NCI-H2107 treated with DMSO at 0.1 percent for 48 hours (cell line): ENCODE measurements around the gene RPS4Y1.

Source experiments
- DNase-seq: peaks from one replicate; lab custom pipeline; 2025; ENCODE audit not compliant: unreplicated experiment; lab: John Stamatoyannopoulos, UW

RPS4Y1 gene

DNA sequence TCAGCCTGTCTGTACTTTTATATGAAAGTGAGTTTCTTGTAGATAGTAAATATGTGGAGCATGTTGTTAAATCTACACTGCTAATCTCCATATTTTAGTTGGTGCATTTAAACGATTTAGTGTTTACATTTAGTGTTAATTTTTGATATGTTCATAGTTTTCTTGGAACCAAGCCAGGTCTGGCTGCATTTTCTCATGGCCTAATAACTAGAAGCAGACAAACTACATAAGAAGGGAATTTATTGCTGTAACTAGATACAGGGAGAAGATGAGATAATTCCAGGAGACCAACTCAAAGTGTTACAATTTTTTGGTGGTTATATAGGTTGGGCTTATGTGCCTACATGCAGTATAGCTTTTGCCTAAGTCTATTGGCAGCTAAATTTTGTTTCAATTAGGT lies 32.8 kb downstream of the RPS4Y1 start:
- DNase-seq = no peak

DNA sequence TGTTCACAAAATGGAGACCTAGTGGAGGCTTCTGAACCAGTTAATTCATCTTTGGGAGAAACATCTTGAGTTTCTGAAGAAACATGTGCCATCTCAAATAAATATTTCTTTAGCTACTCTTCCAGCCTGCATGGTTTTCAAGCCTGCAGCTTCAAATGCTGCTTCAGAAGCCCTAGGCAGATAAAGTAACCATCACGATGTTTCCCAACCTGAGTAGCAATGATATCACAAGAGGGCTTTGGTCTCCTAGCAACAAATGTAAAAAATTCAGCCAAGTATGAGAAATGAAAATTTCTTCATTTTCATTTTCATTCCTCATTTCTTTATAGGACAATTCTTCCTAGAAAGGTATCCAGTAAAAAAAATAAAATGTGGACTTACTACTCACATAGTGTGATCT lies 42.2 kb downstream of the RPS4Y1 start:
- no peak for DNase-seq

DNA sequence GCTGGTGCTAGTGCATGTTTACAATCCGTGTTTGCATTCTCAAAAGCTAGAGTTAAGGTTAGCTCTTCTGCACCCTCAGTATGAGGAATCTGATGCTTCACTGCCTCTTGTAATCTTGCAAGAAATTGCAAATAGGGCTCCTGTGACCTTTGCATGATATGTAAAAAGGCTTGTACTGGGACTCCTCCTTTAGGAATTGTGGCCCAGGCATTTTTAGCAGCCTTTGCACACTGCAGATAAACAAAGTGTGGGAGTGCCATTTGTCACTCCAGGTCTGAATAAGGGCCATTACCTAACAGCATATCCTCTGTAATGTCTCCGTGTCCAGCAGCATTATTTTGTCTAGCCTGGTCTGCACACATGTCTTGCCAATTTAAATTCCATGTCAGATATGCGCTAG lies 44.5 kb downstream of the RPS4Y1 start:
- DNase-seq = no peak

DNA sequence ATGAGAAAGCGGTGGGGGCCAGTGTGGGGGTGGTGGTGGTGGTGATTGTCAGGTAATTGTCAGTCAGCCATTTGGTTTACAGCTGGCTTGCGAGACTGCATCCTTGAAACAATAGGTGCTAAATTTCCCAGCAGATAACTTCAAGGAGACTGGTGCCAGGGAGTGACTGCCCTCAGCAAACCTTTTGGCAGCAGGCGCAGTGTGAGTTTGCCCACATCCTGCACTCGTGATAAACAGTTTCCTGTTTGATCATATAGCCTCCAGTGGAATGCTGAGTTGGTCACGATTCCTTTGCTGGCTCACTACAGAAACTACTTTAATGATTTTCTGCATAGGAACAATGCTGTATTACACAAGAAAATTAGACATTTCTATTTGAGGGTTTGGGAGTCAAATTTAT lies 46.0 kb downstream of the RPS4Y1 start:
- no peak for DNase-seq

DNA sequence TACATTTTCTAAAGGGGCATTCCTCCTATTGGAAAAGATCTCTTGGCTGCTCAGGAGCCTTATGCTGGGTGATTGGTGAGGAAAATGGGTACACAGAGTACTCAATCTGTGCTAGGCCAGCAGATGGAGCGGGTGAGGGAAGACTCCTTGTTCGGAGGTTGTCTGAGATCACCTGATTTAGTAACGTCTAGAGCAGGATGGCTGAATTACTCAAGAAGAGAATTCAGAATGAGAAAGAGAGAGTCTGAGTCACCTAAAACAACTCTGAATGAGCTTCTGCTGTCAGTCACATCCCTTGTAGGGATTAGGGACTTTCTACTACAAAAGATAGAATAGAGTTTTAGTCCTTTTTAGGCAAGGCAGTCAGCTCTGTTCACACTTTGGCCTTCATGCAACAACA lies 46.6 kb downstream of the RPS4Y1 start:
- DNase-seq = no peak

DNA sequence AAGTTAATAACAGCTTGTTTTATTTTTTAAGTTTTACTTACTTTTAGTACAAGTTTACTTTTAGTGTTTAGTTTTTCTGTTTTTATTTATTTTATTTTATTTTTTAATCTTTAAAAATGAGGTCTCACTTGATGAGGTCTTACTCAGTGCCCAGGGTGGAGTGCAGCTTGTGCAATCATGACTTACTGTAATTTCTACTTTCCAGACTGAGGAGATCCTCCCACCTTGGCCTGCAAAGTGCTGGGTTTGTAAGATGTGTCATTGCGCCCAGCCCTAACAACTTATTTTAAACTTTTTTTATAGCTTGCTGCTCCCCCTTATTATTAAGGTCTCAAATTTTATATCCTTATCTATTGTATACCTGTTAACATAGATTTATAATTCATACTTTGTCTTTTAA lies 52.1 kb downstream of the RPS4Y1 start:
- no peak for DNase-seq

DNA sequence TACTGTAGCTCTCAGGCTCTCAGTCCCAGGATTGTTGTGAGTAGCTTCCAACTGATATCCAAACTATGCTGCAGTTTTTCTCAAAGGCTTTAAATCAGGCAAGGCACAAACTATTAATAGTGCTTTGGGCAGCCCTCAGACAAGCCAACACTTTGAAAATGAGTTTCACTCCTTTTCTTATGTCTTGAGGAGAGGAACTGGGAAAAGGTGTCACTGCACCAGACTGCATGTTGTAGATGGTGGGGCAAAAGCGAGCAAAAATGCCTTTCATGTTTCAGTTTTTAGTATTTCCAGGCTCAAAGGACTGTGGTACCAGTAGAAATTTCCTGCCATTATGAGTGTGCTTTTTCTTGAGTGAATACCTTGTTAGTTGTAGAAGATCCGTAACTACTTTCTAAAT lies 54.6 kb downstream of the RPS4Y1 start:
- DNase-seq = no peak

DNA sequence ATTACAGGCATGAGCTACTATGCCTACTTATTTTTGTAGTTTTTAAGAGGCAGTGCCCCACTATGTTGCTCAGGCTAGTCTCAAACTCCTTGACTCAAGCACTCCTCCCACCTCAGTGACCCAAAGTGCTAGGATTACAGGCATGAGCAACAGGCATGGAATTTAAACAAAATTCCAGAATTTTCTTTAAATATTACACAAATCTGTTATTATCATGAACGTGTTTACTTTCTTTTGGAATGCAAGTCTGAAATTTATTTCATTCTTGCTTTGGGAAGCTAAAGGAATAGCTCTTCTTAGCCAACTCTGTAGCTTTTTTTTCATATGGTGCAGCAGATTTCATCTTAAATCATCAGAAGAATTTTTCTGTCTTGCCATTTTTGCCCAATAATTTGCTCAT lies 66.0 kb downstream of the RPS4Y1 start:
- no peak for DNase-seq

DNA sequence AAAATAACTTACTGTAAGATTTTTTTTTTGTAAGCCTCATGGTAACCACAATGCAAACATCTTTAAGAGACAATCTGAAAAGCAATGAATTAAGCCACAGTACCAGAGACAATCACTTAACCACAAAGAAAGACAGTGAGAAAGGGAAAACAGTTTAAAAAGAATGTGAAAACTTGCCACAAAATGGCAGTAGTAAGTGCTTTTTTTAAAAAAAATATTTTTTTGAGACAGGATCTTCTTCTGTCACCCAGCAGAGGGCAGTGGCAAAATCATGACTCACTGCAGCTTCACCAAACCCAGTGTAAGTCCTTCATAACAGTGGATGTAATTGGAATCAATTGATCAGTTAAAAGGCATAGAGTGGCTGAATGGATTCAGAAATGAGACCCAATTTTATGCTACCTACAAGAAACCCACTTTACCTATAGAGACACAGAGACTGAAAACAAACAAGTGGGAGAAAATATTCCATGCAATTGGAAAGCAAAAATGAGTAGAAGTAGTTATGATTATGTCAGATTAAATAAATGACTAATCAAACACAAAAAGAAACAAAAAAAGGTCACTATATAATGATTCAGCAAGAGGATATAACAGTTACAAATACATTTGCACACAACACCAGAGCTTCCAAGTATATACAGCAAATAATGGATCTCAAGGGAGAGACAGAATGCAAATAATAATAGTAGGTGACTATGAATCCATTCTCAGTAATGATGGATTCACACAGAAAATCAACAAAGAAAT lies 71.8 kb downstream of the RPS4Y1 start:
- no peak for DNase-seq
